K562 (cell line): ENCODE results near the gene TIAM1. TPM values are rescaled to one million over a fixed set of nuclear protein-coding genes. Genes with fewer than 3 reads are reported as not detected.

Source experiments
- ATAC-seq: fragments of 200-7000 bp; cut with Tn5 transposase; 3 replicates; pipeline ENCODE4 v1.9.1; 2020; ENCODE audit warnings: moderate library complexity
- BruUV-seq: library from RNA; stranded (reverse); fragments of 400-500 nt; replicated peaks from 2 replicates; lab custom pipeline; 2021; lab: Mats Ljungman, UMichigan
- CTCF ChIA-PET: fragments of 300-600 bp; formaldehyde crosslinking; extraction: SDS; loops from one replicate; lab custom pipeline; 2021; ENCODE audit warnings: low intra/inter-chr PET ratio; lab: Yijun Ruan, JAX
- POLR2A ChIA-PET: fragments of 300-600, 350-650 bp; sonication (Branson Sonifier 250); formaldehyde crosslinking; extraction: SDS; loops from one replicate; lab custom pipeline; 2021; ENCODE audit warnings: antibody characterized with exemption, inconsistent platforms; lab: Yijun Ruan, JAX
- DNase-seq, 4 experiments: peaks; one replicate each; pipeline versions ENCODE4 v3.0.0 to v3.0.0-alpha.2; 2011 to 2018; ENCODE audit warnings: low spot score in 3 of 4, mixed read lengths in 3 of 4; ENCODE audit errors: extremely low read depth in 1 of 4
- FAIRE-seq: peaks from 2 replicates; lab custom pipeline; 2011; peaks lifted over from hg19 to GRCh38; lab: Jason Lieb, UNC
- H2AFZ ChIP-seq: 2 replicates; pipeline ENCODE4 v1.6.0; 2011; ENCODE audit warnings: low read depth, low read length, control low read depth, inconsistent platforms
- H3K27ac ChIP-seq: fragments of 200-600 bp; 3 replicates; pipeline ENCODE4 v1.8.0; 2011; ENCODE audit warnings: low read depth, mild to moderate bottlenecking, control low read depth, inconsistent platforms, low read length, moderate library complexity, mixed read lengths; ENCODE audit errors: extremely low read depth
- H3K27me3 ChIP-seq, 2 experiments: fragments of 300-600 bp in 1 of 2; 2 replicates in 1 of 2; 3 replicates in 1 of 2; pipeline versions ENCODE4 v1.6.0 to v1.8.0; 2011; ENCODE audit warnings: inconsistent platforms in 2 of 2, low read length in 2 of 2, mild to moderate bottlenecking in 1 of 2, mixed read lengths in 1 of 2, moderate library complexity in 1 of 2; ENCODE audit not compliant: control insufficient read depth in 2 of 2, insufficient read depth in 2 of 2
- H3K36me3 ChIP-seq: fragments of 300-600 bp; 3 replicates; pipeline ENCODE4 v1.8.0; 2011; ENCODE audit warnings: mild to moderate bottlenecking, low read length, inconsistent platforms; ENCODE audit not compliant: control insufficient read depth, insufficient read depth
- H3K4me1 ChIP-seq, 2 experiments: fragments of 200-600 bp in 1 of 2; replicated peaks in 1 of 2; 2 replicates in 1 of 2; 3 replicates in 1 of 2; pipeline versions ENCODE4 v1.5.1 to v1.8.0; 2011; ENCODE audit warnings: inconsistent platforms in 2 of 2, low read length in 2 of 2, mild to moderate bottlenecking in 1 of 2, mixed read lengths in 1 of 2, moderate library complexity in 1 of 2; ENCODE audit not compliant: control insufficient read depth in 2 of 2, insufficient read depth in 2 of 2
- H3K4me2 ChIP-seq: 2 replicates; pipeline ENCODE4 v1.6.1; 2011; ENCODE audit warnings: low read length, control low read depth, inconsistent platforms, mixed read lengths; ENCODE audit not compliant: insufficient read depth
- H3K4me3 ChIP-seq: fragments of 200-600 bp; sonication (generic), shearing (Covaris generic); 2 replicates; pipeline ENCODE4 v1.5.1; 2016; ENCODE audit warnings: control low read depth, inconsistent platforms
- H3K79me2 ChIP-seq: fragments of 200-600 bp; 3 replicates; pipeline ENCODE4 v1.8.0; 2011; ENCODE audit warnings: low read length, inconsistent platforms; ENCODE audit not compliant: control insufficient read depth, insufficient read depth
- H3K9ac ChIP-seq, 2 experiments: 2 replicates each; pipeline versions ENCODE4 v1.6.0 to v1.6.1; 2011; ENCODE audit warnings: low read depth in 2 of 2, low read length in 2 of 2, control low read depth in 1 of 2, inconsistent platforms in 1 of 2, mild to moderate bottlenecking in 1 of 2, mixed read lengths in 1 of 2; ENCODE audit not compliant: insufficient read depth in 1 of 2
- H3K9me1 ChIP-seq: one replicate; pipeline ENCODE4 v1.6.0; 2011; ENCODE audit warnings: inconsistent platforms, mild to moderate bottlenecking, low read length, moderate library complexity; ENCODE audit not compliant: control insufficient read depth, insufficient read depth
- H3K9me3 ChIP-seq: replicated peaks from 2 replicates; pipeline ENCODE4 v1.5.1; 2011; ENCODE audit warnings: low read depth, low read length, inconsistent platforms; ENCODE audit not compliant: control insufficient read depth, insufficient read depth
- H4K20me1 ChIP-seq: replicated peaks from 2 replicates; pipeline ENCODE4 v1.6.1; 2011; ENCODE audit warnings: low read length, inconsistent platforms, mixed read lengths; ENCODE audit not compliant: control insufficient read depth, insufficient read depth
- ADNP ChIP-seq: fragments of 200-800 bp; sonication (Bioruptor generic); IDR thresholded peaks from 2 replicates; pipeline ENCODE4 v1.6.1; 2016; ENCODE audit warnings: missing genetic modification characterization, missing compliant biosample characterization
- BRF2 ChIP-seq: IDR thresholded peaks from 3 replicates; pipeline ENCODE4 v1.6.1; 2011; ENCODE audit warnings: borderline replicate concordance, mild to moderate bottlenecking; ENCODE audit not compliant: insufficient read length, insufficient read depth
- E2F5 ChIP-seq: sonication (generic); formaldehyde crosslinking; IDR thresholded peaks from 2 replicates; pipeline ENCODE4 v1.8.0; 2022; ENCODE audit warnings: mild to moderate bottlenecking, missing genetic modification reagents
- NFYB ChIP-seq: IDR thresholded peaks from 2 replicates; pipeline ENCODE4 v1.6.1; 2011; ENCODE audit warnings: mild to moderate bottlenecking, moderate library complexity; ENCODE audit not compliant: insufficient read length; ENCODE audit errors: extremely low read depth
- PYGO2 ChIP-seq: fragments of 450-650 bp; IDR thresholded peaks from 2 replicates; pipeline ENCODE4 v1.6.1; 2016; ENCODE audit warnings: mild to moderate bottlenecking, missing genetic modification characterization, moderate library complexity, missing compliant biosample characterization
- SETDB1 ChIP-seq: IDR thresholded peaks from one replicate; pipeline ENCODE4 v1.6.1; 2012; ENCODE audit warnings: low read length, control low read depth, inconsistent platforms
- WGBS: fragments of 100-300 bp; shearing (Covaris generic); methylation state at CpG from one replicate; pipeline ENCODE4 v1.1.6; 2016; ENCODE audit warnings: low coverage, mixed read lengths; ENCODE audit not compliant: insufficient coverage; ENCODE audit errors: missing lambda C conversion rate; 5-methylcytosine and 5-hydroxymethylcytosine counted together
- in situ Hi-C: fragments of 300-500 bp; cut with MboI; formaldehyde crosslinking; loops from 4 replicates; pipeline ENCODE4 v1.15.0; 2018; ENCODE audit warnings: inconsistent platforms, mixed read lengths
- intact Hi-C: fragments of 100-400 bp; cut with micrococcal nuclease; formaldehyde crosslinking; loops from 2 replicates; pipeline ENCODE4 v1.14.2; 2022
- polyA plus RNA-seq, 8 experiments: library from polyadenylated mRNA; depleted of rRNA in 4 of 8; stranded (reverse) in 5 of 8; unstranded in 3 of 8; fragments of >200 nt; fragmentation: Nextera tagmentation in 2 of 8; fragmentation: Illumina TruSeq in 1 of 8; extraction: Ambion mirVana in 2 of 8; extraction: Trizol in 1 of 8; gene quantifications; 2 replicates each; pipeline versions ENCODE4 v1.2.1 to v1.2.3, GENCODE V29; 2011 to 2014; ENCODE audit warnings: inconsistent platforms in 1 of 8, missing spikeins in 1 of 8
- total RNA-seq, 7 experiments: library from RNA; depleted of rRNA in 6 of 7; stranded (reverse); fragments of >200 nt in 6 of 7; fragmentation: Illumina TruSeq in 2 of 7; extraction: Trizol in 2 of 7; gene quantifications; 2 replicates each; pipeline versions ENCODE4 v1.2.1 to v1.2.3, GENCODE V29; 2011 to 2021; ENCODE audit warnings: low replicate concordance in 1 of 7

Gene TIAM1
- total and polyA plus RNA-seq, 9 of the 15 experiments (the other 6 are each of a cell fraction or from before 2014, with no cell fraction given), result 0.11 TPM; not detected in 8

- FAIRE-seq, result peak; percentile 40
- DNase-seq, result no peak
- in situ Hi-C loops (no loop called here), intact Hi-C loops (no loop called here)
- no peak for ATAC-seq
- CTCF ChIA-PET, result no interaction called here
- BruUV-seq, result no TSS peak
- TF ChIP-seq SETDB1 (no peak), BRF2 (no peak), ADNP (tag) (no peak), PYGO2 (tag) (no peak), NFYB (no peak), E2F5 (no peak)
- Histone ChIP-seq H3K27me3 (0 out of 5 replicates have a peak, but pooled peaks cover 0 to 5% of the 10 kb centered on the region in 2 experiments), H3K4me3 (no peak overlapping the region), H3K9me1 (no peaks in the 10 kb centered on the region), H4K20me1 (no peaks in the 10 kb centered on the region), H3K9me3 (no peaks in the 10 kb centered on the region), H3K36me3 (no peaks in the 10 kb centered on the region), H2AFZ (no peak overlapping the region), H3K27ac (no peak overlapping the region), H3K79me2 (no peaks in the 10 kb centered on the region), H3K9ac (no peak overlapping the region), H3K4me1 (no peaks in the 10 kb centered on the region; a peak in 1 of 5 replicates), H3K4me2 (no peak overlapping the region)
- WGBS, result 0% methylated on average over 4 of the region's 4 CpGs
- POLR2A ChIA-PET, result interaction anchor here (0.6 kb wide), 3 partner anchors 55 to 332 kb away, joined by 3 to 4 read pairs (median 3); no protein-coding TSS in a partner anchor
These were observed 86.0 kb downstream of the TIAM1 start for GRCh38 chr21:31258073-31258472.
